Aorta (tissue), 5 donors: ENCODE results near the gene ASTN2. TPM values are rescaled to one million over a fixed set of nuclear protein-coding genes. Genes with fewer than 3 reads are reported as not detected.

Experiments used
- ATAC-seq: fragments of 200-7000 bp; cut with Tn5 transposase; one replicate; pipeline ENCODE4 v1.9.1; 2022; ENCODE audit warnings: moderate library complexity; ENCODE audit not compliant: low FRiP score
- DNase-seq, 2 donors: peaks; one replicate each; pipeline ENCODE4 v3.0.0-alpha.2; 2020
- H3K27ac ChIP-seq, 2 donors: one replicate each; pipeline ENCODE4 v1.5.1; 2013; ENCODE audit warnings: low read length in 2 of 2, mild to moderate bottlenecking in 2 of 2, moderate library complexity in 2 of 2, control low read depth in 1 of 2, inconsistent platforms in 1 of 2, low read depth in 1 of 2
- H3K27me3 ChIP-seq, 2 donors: one replicate each; pipeline ENCODE4 v1.6.1; 2013; ENCODE audit warnings: control low read depth in 1 of 2, low read length in 1 of 2, mild to moderate bottlenecking in 1 of 2, moderate library complexity in 1 of 2; ENCODE audit not compliant: insufficient read depth in 2 of 2, control insufficient read depth in 1 of 2
- H3K36me3 ChIP-seq, 2 donors: one replicate each; pipeline ENCODE4 v1.6.1; 2013; ENCODE audit warnings: control low read depth in 1 of 2, low read length in 1 of 2, mild to moderate bottlenecking in 1 of 2; ENCODE audit not compliant: insufficient read depth in 2 of 2, control insufficient read depth in 1 of 2
- H3K4me1 ChIP-seq, 2 donors: one replicate each; pipeline ENCODE4 v1.6.1; 2013; ENCODE audit warnings: low read length in 2 of 2, control low read depth in 1 of 2, mild to moderate bottlenecking in 1 of 2, moderate library complexity in 1 of 2; ENCODE audit not compliant: insufficient read depth in 2 of 2, control insufficient read depth in 1 of 2
- H3K4me3 ChIP-seq, 2 donors: one replicate each; pipeline ENCODE4 v1.5.1; 2013; ENCODE audit warnings: low read length in 2 of 2, control low read depth in 1 of 2, mild to moderate bottlenecking in 1 of 2
- H3K9me3 ChIP-seq: one replicate; pipeline ENCODE4 v1.6.1; 2013; ENCODE audit warnings: mild to moderate bottlenecking, low read length; ENCODE audit not compliant: control insufficient read depth
- WGBS, 2 donors: extraction: QIAGEN DNeasy Blood & Tissue Kit; methylation state at CpG; one replicate each; pipeline ENCODE4 v1.1.7; 2013; 5-methylcytosine and 5-hydroxymethylcytosine counted together
- intact Hi-C, 2 donors: fragments of 100-400 bp; cut with DNase I; formaldehyde crosslinking; loops; one replicate each; pipeline versions ENCODE4 v1.14.2 to v1.15.0; 2022
- polyA plus RNA-seq, 2 donors: library from polyadenylated mRNA; stranded (reverse); fragments of 200-250 nt; gene quantifications; one replicate each; pipeline ENCODE4 v1.2.3, GENCODE V29; 2013
- total RNA-seq, 2 donors: library from RNA; stranded (reverse); fragmentation: NEBNext Ultra II Directional; extraction: Animal tissue kit (Norgen Biotek cat#: 25700); gene quantifications; one replicate each; pipeline ENCODE4 v1.2.1, GENCODE V29; 2021
- donor health status: healthy with polysubstance abuse.
- donor health status: Bipolar disorder and iron deficiency.
- donor health status: DM: no; HTN: no; CAD: no.
- donor health status: DM: no; HTN: no; CAD: no.
- donor health status: DM: yes; HTN: yes; CAD: no.

Gene ASTN2
- total and polyA plus RNA-seq, 4 donors: 1.0 to 7.5 (median 4.4) TPM

DNA sequence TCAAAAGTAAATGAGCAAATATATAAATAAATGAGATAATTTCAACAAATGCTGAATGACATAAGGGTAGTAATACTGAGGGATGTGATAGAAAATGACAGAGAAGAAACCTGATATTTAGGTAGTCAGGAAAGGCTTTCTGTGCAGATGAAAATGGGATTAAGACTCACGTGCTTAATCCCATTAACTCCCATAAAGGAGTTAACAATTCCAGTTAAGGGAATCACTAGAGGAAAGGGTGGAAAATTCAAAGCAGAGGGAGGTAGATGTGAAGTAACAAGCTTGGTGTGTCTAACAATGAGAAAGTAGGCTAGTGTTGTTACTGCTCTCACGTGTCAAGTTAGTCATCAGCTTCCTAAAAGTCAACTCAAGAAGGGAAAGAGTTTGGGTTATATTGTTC lies 818.2 kb downstream of the ASTN2 start:
- H3K4me1 ChIP-seq: no peaks in the 10 kb centered on the region
- no peaks in the 10 kb centered on the region for H3K36me3 ChIP-seq
- no peaks in the 10 kb centered on the region for H3K9me3 ChIP-seq
- ATAC-seq (no peak), DNase-seq (no peak)
- H3K4me3 ChIP-seq: no peak overlapping the region
- no peaks in the 10 kb centered on the region for H3K27me3 ChIP-seq
- no peak overlapping the region for H3K27ac ChIP-seq
- WGBS, 2 donors: 90 to 92% methylated on average over 2 of the region's 2 CpGs
- intact Hi-C loops: no loop called here

DNA sequence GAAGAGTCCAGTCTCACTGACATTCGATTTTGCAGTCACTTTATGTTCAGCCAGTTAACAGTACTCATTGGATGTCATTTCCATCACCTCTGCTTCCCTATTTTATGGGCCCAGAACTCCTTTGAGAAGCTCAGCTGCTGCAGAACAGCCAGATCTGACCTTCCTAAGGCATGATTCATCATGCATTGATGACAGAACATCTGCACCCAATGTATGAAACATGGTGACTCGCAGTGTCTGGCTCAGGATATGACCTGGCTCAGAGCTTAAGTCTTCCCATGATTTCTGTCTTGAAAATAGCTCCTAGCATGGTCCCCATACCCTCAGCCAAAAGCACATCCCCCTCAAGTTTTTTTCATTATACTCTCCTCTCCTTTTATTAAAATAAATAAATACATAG lies 820.3 kb downstream of the ASTN2 start:
- WGBS, 2 donors: 63 to 68% methylated on average over 2 of the region's 2 CpGs
- H3K36me3 ChIP-seq: no peaks in the 10 kb centered on the region
- DNase-seq: no peak
- no peaks in the 10 kb centered on the region for H3K27me3 ChIP-seq
- H3K27ac ChIP-seq: no peak overlapping the region
- H3K9me3 ChIP-seq: peaks cover under 1% of the 10 kb centered on the region
- intact Hi-C loops: no loop called here
- H3K4me3 ChIP-seq: no peak overlapping the region
- H3K4me1 ChIP-seq: no peaks in the 10 kb centered on the region
- no peak for ATAC-seq

DNA sequence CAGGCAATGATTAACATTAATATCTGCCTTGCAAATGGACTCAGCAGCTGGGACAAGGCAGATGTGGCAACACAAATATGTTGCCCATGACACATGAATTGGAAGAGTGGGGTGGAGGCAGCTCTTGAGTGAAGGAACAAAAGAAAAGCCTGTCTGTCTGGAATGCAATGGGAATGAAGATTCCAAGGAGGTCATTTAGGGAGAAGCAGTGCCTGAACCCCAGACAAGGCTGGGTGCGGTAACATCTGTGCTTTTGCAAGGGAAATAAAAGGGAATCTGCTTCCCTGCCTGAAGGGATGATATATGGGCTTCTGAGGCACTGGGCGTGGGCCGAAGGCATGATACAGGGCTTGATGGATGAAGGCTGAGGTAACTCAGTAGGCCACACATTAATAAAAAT lies 821.9 kb downstream of the ASTN2 start:
- intact Hi-C loops: no loop called here
- H3K4me3 ChIP-seq: no peak overlapping the region
- H3K4me1 ChIP-seq: no peaks in the 10 kb centered on the region
- DNase-seq (no peak), ATAC-seq (no peak)
- WGBS, 2 donors: 82 to 92% methylated on average over 3 of the region's 3 CpGs
- H3K27ac ChIP-seq: no peak overlapping the region
- H3K36me3 ChIP-seq: no peaks in the 10 kb centered on the region
- H3K9me3 ChIP-seq: peaks cover 2% of the 10 kb centered on the region
- no peaks in the 10 kb centered on the region for H3K27me3 ChIP-seq

DNA sequence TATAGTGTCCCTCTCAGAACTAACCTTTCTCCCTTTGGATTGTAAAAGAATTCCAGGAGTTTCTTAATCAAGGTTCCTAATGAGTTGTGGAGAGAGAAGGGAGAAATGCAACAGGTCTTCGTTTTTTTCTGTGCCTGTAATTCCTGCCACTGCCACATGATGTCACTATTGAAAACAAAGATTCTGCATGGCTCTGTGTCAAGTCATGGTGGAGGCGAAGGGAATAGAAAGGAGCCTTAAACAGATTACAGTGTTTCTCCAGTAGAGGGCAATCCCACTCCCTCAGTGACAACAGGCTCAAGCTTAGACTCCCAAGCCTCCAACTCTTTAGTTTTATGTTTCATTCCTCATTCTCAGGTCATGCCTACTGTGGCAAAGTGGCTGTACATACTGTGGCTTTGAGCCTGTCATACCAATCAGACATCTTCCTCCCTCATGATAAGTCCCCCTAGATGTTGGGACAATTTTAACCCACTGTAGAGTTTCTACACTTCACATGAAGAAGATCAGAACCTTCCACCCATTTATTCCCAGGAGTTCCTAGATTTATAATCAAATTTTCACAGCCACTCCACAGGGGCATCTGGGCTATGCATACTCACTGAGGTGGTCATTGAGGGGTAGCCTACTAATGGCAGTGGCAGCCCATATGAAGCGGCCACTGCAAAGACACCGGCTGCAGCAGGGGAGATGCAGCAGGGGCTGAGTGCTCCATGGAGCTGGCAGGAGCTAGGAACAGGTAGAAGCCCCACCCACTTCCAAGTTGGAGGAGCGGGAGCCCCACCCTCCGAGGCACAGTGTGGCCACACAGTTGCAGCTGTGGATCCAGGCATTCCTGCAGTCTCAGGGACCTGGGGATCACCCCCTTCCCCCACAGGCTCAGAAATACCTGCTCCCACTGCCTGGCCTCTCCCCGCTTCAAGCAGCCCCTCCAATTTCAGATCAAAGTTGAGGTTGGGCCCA lies 825.2 kb downstream of the ASTN2 start:
- H3K4me1 ChIP-seq: no peaks in the 10 kb centered on the region
- no peak overlapping the region for H3K27ac ChIP-seq
- WGBS, 2 donors: 80 to 82% methylated on average over 7 of the region's 7 CpGs
- peaks cover 2% of the 10 kb centered on the region for H3K9me3 ChIP-seq
- H3K27me3 ChIP-seq: no peaks in the 10 kb centered on the region
- intact Hi-C loops: no loop called here
- H3K4me3 ChIP-seq: no peak overlapping the region
- DNase-seq: no peak
- H3K36me3 ChIP-seq: no peaks in the 10 kb centered on the region
- no peak for ATAC-seq

DNA sequence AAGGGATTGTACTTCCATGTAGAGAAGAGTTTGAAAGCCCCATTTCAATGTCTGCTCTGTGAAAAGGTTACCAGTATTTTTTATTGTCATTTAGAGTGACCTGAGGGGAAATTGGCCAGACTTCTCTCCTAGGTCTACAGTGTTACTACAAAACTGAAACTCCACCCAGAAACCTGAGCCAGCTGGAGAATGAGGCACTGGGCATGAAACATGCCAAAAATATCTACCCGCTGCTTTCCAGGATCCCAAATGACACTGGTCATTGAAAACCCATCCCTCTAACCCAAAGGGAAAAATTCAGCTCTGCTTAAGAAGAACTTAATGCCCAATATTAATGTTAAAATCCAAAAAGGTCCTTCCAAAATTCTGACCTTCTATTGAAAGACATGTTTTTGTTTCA lies 826.9 kb downstream of the ASTN2 start:
- H3K27ac ChIP-seq: no peak overlapping the region
- ATAC-seq (no peak), DNase-seq (no peak)
- H3K36me3 ChIP-seq: no peaks in the 10 kb centered on the region
- no peak overlapping the region for H3K4me3 ChIP-seq
- H3K27me3 ChIP-seq: no peaks in the 10 kb centered on the region
- intact Hi-C loops: no loop called here
- peaks cover 2% of the 10 kb centered on the region for H3K9me3 ChIP-seq
- WGBS, 2 donors: 54 to 59% methylated on average over 1 of the region's 1 CpG
- no peaks in the 10 kb centered on the region for H3K4me1 ChIP-seq

DNA sequence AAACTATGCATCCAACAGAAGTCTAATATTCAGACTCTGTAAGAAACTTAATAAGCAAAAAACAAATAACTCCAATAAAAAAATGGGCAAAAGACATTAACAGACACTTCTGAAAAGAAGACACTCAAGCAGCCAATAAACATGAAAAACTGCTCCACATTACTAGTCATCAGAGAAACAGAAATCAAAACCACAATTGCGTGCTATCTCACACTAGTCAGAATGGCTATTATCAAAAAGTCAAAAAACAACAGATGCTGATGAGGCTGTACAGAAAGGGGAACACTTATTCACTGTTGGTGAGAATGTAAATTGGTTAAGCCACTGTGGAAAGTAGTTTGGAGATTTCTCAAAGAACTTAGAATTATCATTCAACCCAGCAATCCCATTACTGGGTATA lies 829.0 kb downstream of the ASTN2 start:
- H3K4me1 ChIP-seq: no peaks in the 10 kb centered on the region
- intact Hi-C loops: no loop called here
- H3K36me3 ChIP-seq: no peaks in the 10 kb centered on the region
- WGBS, 2 donors: 94 to 100% methylated on average over 1 of the region's 1 CpG
- no peak overlapping the region for H3K4me3 ChIP-seq
- no peaks in the 10 kb centered on the region for H3K27me3 ChIP-seq
- peaks cover 2% of the 10 kb centered on the region for H3K9me3 ChIP-seq
- no peak overlapping the region for H3K27ac ChIP-seq
- DNase-seq (no peak), ATAC-seq (no peak)

DNA sequence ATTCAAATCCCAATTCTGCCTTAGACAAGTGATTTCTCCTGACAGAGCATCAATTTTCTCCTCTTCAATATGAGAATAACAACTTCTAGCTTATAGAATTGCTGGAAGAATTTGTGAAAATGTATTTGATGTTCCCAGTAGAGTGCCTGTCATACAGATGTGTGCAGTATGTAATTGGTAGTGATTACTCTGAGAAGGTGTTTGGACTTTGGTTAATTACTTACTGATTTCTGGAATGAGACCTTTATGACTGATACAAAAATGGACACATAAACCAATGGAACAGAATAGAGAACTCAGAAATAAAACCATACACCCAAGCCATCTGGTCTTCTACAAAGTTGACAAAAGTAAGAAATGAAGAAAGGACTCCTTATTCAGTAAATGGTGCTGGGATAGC lies 829.7 kb downstream of the ASTN2 start:
- intact Hi-C loops: no loop called here
- peaks cover 2% of the 10 kb centered on the region for H3K9me3 ChIP-seq
- H3K27ac ChIP-seq: no peak overlapping the region
- no peaks in the 10 kb centered on the region for H3K4me1 ChIP-seq
- no peaks in the 10 kb centered on the region for H3K36me3 ChIP-seq
- H3K4me3 ChIP-seq: no peak overlapping the region
- DNase-seq (no peak), ATAC-seq (no peak)
- H3K27me3 ChIP-seq: no peaks in the 10 kb centered on the region

DNA sequence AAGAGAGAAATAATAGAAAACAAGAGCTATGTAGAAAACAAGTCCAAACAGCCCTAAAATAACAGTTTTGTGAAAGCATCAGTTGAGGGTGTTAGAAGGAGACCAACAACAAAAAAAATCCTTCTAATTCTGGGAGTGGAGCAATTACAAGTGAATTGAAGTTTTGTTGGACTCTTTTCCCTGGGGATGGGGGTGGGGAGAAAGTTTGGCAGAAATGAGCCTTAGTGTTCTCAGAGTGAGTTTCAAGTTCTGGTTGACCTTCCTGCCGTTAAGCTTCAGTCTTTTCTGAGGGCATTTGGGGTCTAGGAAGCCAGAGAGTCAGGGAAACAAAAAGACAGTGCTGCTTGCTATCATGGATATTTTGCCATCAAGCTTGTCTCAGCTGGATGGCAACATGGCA lies 834.0 kb downstream of the ASTN2 start:
- WGBS, 2 donors: 6 to 17% methylated on average over 1 of the region's 1 CpG
- Histone ChIP-seq H3K4me1 (no peaks in the 10 kb centered on the region), H3K4me3 (no peak overlapping the region), H3K27me3 (no peaks in the 10 kb centered on the region), H3K9me3 (no peaks in the 10 kb centered on the region), H3K36me3 (no peaks in the 10 kb centered on the region), H3K27ac (no peak overlapping the region)
- no peak for DNase-seq
- no peak for ATAC-seq
- intact Hi-C loops: no loop called here

DNA sequence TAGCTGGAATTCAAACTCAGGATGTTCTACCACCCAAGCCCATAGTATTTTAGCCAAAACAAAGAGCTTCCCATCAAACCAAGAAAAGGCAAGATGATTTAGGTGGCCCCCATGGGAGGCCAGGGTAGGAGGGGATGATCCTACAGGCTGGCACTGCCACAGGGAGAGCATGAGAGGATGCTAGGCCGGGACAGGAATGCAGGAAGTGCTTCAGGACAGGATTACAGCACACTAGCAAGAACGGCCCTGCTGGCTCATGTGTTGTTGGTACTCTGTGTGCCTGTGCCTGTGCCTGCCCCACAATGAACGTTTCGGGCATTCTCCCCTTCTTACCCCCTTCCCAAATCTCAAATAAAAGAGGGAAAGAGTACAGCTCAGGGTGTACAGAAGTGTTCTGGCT lies 838.5 kb downstream of the ASTN2 start:
- Histone ChIP-seq H3K4me1 (no peaks in the 10 kb centered on the region), H3K9me3 (no peaks in the 10 kb centered on the region), H3K36me3 (no peaks in the 10 kb centered on the region), H3K27me3 (no peaks in the 10 kb centered on the region), H3K27ac (no peak overlapping the region), H3K4me3 (no peak overlapping the region)
- no peak for ATAC-seq
- 61 to 63% methylated on average over 4 of the region's 4 CpGs for WGBS, 2 donors
- DNase-seq: no peak
- intact Hi-C loops: no loop called here
